ENCODE measurements around the gene MT1X.

MT1X gene

DNA sequence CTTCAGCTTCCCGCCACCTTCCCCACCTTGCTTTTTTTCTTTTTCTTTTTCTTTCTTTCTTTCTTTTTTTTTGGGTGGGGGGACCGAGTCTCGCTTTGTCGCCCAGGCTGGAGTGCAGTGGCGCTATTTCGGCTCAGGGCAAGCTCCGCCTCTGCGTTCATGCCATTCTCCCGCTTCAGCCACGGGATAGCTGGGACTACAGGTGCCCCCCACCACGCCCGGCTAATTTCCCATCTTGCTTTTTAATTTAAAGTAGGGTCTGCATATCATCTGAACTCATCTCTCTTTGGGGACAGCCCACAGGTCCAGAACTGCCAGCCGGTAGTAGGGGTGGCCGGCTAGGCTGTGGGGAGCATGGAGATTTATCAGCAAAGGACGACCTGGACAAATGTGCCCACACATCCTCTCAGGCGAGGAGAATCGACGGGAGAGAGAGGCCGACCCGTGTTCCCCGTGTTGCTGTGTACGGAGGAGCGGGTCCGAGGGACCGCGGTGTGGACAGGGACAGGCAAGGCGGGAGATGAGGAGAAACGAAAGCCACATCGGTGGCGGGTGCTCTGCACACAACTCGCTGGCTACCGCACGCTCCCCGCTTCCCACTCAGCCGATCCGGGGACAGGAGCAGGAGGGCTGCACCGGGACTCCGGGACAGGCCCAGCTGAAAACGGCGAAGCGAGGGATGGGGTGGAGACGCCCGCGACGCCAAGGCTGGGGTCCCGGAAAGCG, 47.4 kb upstream of the MT1X start:
- Histone ChIP-seq H2AFZ (ENCODE audit: low read length) (no peak overlapping the region), H4K20me1 (ENCODE audit: insufficient read depth, low read length, poor library complexity, severe bottlenecking) (no peaks in the 10 kb centered on the region), H3K36me3 (ENCODE audit: insufficient read depth, low read length) (no peaks in the 10 kb centered on the region), H3K4me3 (ENCODE audit: low read length, poor library complexity, severe bottlenecking) (no peak overlapping the region), H3K4me2 (ENCODE audit: low read depth, low read length, poor library complexity, severe bottlenecking) (no peak overlapping the region), H3K79me2 (ENCODE audit: insufficient read depth, low read length) (no peaks in the 10 kb centered on the region), H3K9ac (ENCODE audit: low read depth, low read length, poor library complexity, severe bottlenecking) (no peak overlapping the region), H3F3A (ENCODE audit: low read depth) (no peaks in the 10 kb centered on the region), H3K9me3 (ENCODE audit: insufficient read depth, low read depth, low read length) (no peaks in the 10 kb centered on the region), H3K27me3 (ENCODE audit: insufficient read depth, low read length, poor library complexity, severe bottlenecking) (no peaks in the 10 kb centered on the region), H3K4me1 (ENCODE audit: insufficient read depth, low read length, poor library complexity, severe bottlenecking) (no peaks in the 10 kb centered on the region), H3K9me2 (replicated peaks; ENCODE audit: low read depth, low read length) (no peaks in the 10 kb centered on the region)
- no peak for TF ChIP-seq EZH2phosphoT487 (IDR thresholded peaks at IDR 0.05; ENCODE audit: borderline replicate concordance)
- TF ChIP-seq, protein P1, sequence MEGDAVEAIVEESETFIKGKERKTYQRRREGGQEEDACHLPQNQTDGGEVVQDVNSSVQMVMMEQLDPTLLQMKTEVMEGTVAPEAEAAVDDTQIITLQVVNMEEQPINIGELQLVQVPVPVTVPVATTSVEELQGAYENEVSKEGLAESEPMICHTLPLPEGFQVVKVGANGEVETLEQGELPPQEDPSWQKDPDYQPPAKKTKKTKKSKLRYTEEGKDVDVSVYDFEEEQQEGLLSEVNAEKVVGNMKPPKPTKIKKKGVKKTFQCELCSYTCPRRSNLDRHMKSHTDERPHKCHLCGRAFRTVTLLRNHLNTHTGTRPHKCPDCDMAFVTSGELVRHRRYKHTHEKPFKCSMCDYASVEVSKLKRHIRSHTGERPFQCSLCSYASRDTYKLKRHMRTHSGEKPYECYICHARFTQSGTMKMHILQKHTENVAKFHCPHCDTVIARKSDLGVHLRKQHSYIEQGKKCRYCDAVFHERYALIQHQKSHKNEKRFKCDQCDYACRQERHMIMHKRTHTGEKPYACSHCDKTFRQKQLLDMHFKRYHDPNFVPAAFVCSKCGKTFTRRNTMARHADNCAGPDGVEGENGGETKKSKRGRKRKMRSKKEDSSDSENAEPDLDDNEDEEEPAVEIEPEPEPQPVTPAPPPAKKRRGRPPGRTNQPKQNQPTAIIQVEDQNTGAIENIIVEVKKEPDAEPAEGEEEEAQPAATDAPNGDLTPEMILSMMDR (conservative IDR thresholded peaks at IDR 0.05; ENCODE audit: low read length): no peak

DNA sequence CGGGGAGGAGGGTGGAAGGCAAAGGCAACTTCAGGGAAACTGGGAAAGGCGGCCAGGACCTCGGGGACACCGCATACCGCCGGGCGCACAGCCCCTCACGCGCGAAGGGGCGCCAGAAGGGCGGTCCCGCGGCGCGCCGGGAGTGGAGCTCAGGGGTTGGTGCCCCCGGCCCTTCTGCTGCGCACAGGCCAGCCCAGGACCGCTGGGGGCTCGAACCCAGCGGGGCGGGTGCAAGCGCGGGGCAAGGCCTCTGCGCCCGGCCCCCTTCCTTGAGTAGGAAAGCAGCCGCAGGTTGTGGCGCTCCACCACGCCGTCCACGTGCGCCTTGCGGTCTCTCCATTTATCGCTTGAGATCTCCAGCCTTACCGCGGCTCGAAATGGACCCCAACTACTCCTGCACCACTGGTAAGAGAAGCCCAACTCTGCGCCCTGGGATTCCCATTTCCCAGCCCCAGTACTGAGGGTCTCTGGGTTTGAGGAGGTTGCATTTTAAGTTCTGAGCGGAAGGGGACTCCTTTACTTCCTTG, 46.8 kb upstream of the MT1X start:
- TF ChIP-seq, protein P1 (conservative IDR thresholded peaks at IDR 0.05; ENCODE audit: low read length): no peak
- no peak for TF ChIP-seq EZH2phosphoT487 (IDR thresholded peaks at IDR 0.05; ENCODE audit: borderline replicate concordance)
- Histone ChIP-seq H3K4me1 (ENCODE audit: insufficient read depth, low read length, poor library complexity, severe bottlenecking) (no peaks in the 10 kb centered on the region), H3K36me3 (ENCODE audit: insufficient read depth, low read length) (no peaks in the 10 kb centered on the region), H3K27me3 (ENCODE audit: insufficient read depth, low read length, poor library complexity, severe bottlenecking) (no peaks in the 10 kb centered on the region), H3K79me2 (ENCODE audit: insufficient read depth, low read length) (no peaks in the 10 kb centered on the region), H2AFZ (ENCODE audit: low read length) (no peak overlapping the region), H3K9ac (ENCODE audit: low read depth, low read length, poor library complexity, severe bottlenecking) (no peak overlapping the region), H3K9me3 (ENCODE audit: insufficient read depth, low read depth, low read length) (no peaks in the 10 kb centered on the region), H4K20me1 (ENCODE audit: insufficient read depth, low read length, poor library complexity, severe bottlenecking) (no peaks in the 10 kb centered on the region), H3K4me3 (ENCODE audit: low read length, poor library complexity, severe bottlenecking) (no peak overlapping the region), H3K9me2 (replicated peaks; ENCODE audit: low read depth, low read length) (no peaks in the 10 kb centered on the region), H3K4me2 (ENCODE audit: low read depth, low read length, poor library complexity, severe bottlenecking) (no peak overlapping the region), H3F3A (ENCODE audit: low read depth) (no peaks in the 10 kb centered on the region)

DNA sequence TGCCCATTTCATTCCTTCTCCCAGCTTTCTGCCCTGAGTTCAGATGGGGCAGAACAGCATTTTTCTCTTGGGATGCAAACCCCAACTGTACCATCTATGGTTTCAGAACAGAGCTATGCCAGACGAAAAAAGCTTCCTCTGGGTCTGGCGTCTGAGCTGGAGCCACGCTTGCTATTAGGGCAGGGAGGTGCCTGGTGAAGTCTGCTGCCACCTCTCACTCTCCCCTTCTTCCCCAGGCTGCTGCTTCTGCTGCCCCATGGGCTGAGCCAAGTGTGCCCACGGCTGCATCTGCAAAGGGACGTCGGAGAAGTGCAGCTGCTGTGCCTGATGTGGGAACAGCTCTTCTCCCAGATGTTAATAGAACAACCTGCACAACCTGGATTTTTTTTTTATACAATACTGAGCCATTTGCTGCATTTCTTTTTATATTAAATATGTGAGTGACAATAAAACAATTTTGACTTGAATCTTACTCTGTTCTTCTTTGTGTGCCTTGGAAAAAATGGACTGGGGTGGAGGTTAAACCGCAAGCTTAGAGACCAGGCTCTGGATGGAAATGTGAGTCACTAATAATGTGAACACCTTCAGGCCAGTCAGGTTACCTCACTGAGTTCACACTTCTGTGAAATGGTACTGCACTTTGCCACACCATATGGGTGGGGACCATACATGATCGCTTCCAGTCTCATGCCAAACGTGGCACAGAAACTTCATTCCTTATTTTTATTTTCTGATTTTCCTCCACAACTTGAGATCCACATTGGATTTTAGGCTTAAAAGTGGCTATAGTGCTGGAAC, 45.5 kb upstream of the MT1X start:
- Histone ChIP-seq H3K79me2 (ENCODE audit: insufficient read depth, low read length) (no peaks in the 10 kb centered on the region), H3K9ac (ENCODE audit: low read depth, low read length, poor library complexity, severe bottlenecking) (no peak overlapping the region), H3K27me3 (ENCODE audit: insufficient read depth, low read length, poor library complexity, severe bottlenecking) (no peaks in the 10 kb centered on the region), H4K20me1 (ENCODE audit: insufficient read depth, low read length, poor library complexity, severe bottlenecking) (no peaks in the 10 kb centered on the region), H3K4me1 (ENCODE audit: insufficient read depth, low read length, poor library complexity, severe bottlenecking) (no peaks in the 10 kb centered on the region), H3K4me3 (ENCODE audit: low read length, poor library complexity, severe bottlenecking) (no peak overlapping the region), H2AFZ (ENCODE audit: low read length) (no peak overlapping the region), H3K4me2 (ENCODE audit: low read depth, low read length, poor library complexity, severe bottlenecking) (no peak overlapping the region), H3K9me3 (ENCODE audit: insufficient read depth, low read depth, low read length) (no peaks in the 10 kb centered on the region), H3F3A (ENCODE audit: low read depth) (no peaks in the 10 kb centered on the region), H3K9me2 (replicated peaks; ENCODE audit: low read depth, low read length) (no peaks in the 10 kb centered on the region), H3K36me3 (ENCODE audit: insufficient read depth, low read length) (no peaks in the 10 kb centered on the region)
- TF ChIP-seq, protein P1 (conservative IDR thresholded peaks at IDR 0.05; ENCODE audit: low read length): no peak
- no peak for TF ChIP-seq EZH2phosphoT487 (IDR thresholded peaks at IDR 0.05; ENCODE audit: borderline replicate concordance)
